HG03571 (cell line): Measurements from ENCODE around the gene LMTK3.
"Not testable (repeated sequence)": the region's sequence is repeated elsewhere in the genome, so short reads cannot be mapped to it uniquely, and the experiment has no call there.

Experiments
- ATAC-seq: cut with Tn5 transposase; IDR thresholded peaks from one replicate; pipeline ENCODE4 v1.9.1; 2021; ENCODE audit not compliant: unreplicated experiment

The LMTK3 gene

DNA sequence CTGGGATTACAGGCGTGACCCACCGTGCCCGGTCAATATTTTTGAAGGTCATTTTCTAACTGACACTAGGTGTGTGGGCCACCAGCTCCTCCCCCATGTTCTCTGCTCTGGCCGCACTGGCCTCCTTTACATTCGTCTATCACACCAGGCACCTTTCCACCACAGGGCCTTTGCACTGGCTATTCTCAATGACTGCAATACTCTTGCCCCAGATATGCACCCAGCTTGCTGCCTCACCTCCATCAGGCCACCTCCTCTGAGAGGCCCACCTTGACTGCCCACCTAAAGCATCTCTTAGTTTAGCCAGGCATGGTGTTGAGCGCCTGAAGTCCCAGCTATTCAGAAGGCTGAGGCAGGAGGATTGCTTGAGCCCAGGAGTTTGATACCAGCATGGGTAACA, 30.2 kb upstream of the LMTK3 start:
- ATAC-seq = no peak

DNA sequence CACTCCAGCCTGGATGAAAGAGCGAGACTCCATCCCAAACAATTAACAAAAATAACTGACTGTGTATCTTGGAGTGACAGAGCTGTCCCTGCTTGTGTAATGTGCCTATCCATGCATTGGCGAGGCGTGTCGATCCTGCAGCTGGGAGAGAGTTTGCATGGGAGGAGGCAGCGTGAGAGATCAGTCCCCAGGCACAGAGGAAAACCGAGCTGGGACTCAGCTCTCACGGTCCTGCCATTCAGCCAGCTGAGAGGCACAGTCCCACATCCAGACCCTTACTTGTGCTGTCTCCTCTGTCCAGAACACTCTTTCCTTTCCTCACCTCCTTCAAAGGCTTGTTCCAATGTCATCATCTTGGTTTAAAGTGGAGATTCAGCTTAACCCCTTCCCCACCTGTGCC, 28.5 kb upstream of the LMTK3 start:
- ATAC-seq = no peak

DNA sequence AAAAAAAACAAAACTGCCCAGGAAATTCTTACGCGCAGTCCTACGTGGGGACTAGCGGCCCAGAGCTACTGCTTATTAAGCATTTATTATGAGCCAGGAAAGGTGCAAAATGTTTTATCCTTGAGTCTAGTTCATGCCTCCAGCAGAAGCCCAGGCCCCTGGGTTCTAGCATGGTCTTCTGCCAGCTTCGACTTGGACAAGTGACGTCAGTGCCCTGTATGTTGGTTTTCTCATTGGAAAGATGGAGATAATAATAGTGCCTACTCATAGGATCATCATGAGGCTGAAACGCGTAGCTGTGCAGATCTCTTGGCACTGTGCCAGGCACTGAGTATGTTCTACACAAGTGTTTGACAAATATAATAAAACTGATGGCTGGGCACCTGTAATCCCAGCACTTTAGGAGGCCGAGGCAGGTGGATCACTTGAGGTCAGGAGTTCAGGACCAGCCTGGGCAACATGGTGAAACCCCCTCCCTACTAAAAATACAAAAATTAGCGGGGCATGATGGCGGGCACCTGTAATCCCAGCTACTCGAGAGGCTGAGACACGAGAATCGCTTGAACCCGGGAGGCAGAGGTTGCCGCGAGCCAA, 28.0 kb upstream of the LMTK3 start:
- no peak for ATAC-seq

DNA sequence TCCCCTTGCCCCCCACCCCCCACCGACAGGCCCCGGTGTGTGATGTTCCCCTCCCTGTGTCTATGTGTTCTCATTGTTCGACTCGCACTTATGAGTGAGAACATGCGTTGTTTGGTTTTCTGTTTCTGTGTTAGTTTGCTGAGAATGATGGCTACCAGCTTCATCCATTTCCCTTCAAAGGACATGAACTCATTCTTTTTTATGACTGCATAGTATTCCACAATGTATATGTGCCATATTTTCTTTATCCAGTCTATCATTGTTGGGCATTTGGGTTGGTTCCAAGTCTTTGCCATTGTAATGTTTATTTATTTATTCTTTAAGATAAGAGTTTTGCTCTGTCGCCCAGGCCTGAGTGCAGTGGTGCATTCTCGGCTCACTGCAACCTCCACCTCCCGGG, 26.4 kb upstream of the LMTK3 start:
- ATAC-seq = not testable (repeated sequence)

DNA sequence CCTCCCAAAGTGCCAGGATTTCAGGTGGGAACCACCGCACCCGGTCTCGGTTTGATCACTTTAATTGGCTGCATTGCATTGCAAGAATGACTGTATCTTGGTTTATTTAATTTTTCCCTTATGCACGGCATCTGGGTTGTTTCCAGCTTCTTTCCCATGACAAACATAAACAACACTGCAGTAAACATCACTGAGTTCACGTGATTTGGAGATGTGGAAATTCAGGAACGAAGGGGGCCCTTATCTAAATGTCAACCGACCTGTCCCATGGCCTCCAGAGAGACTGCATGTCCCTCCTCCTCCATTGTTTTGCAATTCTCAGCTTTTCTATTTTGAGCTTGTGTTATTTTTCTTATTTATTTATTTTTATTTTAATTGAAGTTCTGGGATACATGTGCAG, 25.9 kb upstream of the LMTK3 start:
- no peak for ATAC-seq

DNA sequence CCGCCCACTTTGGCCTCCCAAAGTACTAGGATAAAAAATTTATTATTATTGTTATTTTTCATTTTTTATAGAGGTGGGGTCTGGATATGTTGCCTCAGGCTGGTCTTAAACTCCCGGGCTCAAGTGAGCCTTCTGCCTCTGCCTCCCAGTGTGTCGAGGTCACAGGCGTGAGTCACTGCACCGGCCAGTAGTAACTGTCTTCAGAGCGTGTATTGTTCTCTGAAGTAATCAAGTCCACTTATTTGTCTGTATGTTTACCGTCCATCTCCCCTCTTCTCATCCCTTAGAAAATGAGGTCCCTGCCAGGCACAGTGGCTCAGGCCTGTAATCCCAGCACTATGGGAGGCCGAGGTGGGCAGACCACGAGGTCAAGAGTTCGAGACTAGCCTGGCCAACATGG, 22.1 kb upstream of the LMTK3 start:
- ATAC-seq = no peak

DNA sequence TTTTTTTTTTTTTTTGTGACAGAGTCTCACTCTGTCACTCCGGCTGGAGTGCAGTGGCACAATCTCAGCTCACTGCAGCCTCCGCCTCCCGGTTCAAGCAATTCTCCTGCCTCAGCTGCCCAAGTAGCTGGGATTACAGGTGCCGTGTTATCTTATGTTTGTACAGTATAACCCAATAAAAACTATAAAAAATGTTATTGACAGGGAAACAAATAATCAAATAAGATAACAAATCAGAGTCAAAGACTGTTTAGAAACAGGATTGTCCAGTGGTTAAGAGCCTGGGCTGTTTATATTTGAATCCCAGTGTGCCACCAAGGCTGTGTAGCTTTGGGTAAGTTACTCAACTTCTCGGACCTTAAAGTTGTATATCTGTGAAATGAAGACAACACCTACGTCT, 19.1 kb upstream of the LMTK3 start:
- no peak for ATAC-seq

DNA sequence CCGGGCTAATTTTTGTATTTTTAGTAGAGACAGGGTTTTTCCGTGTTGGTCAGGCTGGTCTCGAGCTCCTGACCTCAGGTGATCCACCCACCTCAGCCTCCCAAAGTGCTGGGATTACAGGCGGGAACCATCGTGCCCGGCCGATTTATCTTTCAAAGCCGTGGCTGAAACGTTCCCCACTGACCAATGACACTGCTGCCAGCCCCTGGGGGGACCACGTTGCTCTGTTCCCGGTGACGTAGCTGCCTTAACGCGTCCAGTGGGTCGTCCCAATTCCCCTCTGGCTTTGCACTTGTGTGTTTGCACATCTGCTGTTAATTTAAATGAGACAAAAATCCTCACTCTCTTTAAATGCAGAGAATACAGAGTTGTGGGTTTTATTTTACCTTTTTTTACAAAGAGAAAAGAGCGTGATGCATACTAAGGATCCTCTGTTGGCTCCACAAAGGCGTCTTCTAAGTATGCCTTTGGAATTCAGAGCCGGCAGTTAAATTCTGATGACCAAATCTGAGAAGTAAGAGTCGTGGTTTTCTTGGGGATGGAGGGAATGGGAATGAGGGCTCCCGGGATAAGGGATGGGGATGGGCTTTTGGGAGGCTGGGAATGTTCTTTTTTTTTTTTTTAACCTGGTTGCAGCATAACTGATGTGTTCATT, 18.6 kb upstream of the LMTK3 start:
- ATAC-seq = no peak

DNA sequence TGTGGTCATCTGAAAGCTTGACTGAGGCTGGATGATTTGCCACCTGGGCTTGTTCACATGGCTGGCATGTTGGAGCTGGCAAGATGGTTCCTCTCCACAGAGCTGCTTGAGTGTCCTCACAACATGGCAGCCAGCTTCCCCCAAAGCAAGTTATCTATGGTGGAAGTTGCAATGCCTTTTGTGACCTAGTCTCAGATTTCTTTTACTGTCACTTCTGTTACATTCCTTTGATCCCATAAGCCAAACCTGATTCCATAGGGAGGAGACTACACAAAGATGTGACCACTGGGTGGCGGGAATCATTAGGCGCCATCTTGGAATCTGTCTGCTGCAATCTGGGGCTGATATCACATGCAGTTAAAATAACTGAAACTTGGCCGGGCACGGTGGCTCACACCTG, 17.5 kb upstream of the LMTK3 start:
- ATAC-seq = no peak

DNA sequence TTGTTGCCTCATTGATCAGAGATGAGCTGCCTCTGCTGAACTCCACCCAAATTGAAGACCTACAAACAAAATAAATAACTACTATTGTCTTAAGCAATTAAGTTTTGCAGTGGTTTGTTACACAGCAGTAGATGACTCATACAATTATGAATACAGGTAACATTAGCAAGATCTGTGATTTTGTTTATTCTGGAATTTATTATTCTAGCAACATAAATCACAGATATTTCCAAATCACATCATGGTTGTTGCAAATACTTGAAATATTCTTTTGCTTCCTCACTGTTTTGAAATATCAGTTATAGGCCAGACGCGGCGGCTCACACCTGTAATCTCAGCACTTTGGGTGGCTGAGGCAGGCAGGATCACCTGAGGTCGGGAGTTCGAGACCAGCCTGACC, 13.1 kb upstream of the LMTK3 start:
- no peak for ATAC-seq

DNA sequence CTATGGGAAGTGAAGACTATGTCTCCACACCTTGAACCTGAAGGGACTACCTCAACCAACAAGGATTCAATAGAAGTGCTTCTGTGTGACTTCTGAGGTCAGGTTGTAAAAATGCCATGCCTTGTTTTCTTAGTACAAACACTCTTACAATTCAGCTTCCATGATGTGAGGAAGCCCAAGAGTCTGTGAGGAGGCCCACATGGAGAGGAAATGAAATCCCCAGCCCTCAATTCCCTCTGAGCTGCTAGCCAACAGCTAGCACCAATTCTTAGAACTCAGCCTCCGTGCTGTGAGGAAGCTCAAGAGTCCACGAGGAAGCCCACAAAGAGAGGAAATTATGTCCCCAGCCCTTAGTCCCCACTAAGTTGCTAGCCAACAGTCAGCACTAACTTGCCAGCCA, 12.6 kb upstream of the LMTK3 start:
- no peak for ATAC-seq

DNA sequence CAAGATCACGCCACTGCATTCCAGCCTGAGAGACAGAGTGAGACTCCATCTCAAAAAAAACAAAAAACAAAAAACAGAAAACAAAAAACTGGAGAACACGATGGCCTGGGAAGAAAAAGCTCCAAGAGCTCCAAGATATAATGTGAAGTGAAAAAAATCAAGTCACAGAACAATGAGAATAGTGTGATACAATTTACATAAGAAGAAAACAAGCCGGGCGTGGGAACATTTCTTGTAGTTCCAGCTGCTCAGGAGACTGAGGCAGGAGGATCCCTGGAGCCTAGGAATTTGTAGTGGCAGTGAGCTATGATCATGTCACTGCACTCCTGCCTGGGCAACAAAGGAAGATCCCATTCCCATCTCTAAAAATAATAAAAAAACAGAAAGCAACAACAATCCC, 8.5 kb upstream of the LMTK3 start:
- no peak for ATAC-seq

DNA sequence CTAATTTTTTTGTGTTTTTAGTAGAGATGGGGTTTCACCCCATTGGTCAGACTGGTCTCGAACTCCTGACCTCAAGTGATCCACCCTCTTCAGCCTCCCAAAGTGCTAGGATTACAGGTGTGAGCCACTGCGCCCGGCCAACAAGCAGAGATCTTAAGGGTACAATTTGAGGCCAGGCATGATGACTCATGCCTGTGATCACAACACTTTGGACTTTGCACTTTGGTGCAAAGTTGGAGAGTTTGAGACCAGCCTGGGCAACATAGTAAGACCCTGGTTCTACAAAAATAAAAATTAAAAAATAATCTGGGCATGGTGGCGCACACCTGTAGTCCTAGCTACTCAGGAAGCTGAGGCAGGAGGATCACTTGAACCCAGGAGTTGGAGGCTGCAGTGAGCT, 7.8 kb upstream of the LMTK3 start:
- ATAC-seq = not testable (repeated sequence)

DNA sequence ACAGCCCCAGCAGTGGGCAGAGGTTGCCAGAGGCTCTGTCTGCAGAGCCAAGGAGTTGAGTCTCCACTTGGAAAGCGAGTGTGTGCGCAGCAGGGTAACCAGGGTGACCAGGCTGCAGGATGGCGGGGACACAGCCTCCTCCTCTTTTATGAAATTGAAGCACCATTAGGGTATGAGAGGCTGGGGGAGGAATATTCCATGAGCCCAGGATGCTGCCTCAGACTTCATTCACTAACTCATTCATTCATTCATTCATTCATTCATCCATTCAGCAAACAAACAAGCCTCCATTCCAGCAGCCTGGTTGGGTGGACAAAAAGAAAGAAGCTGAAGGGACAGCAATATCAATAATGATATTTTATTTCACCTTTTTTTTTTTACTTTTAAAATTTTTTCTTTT, 6.6 kb upstream of the LMTK3 start:
- no peak for ATAC-seq

DNA sequence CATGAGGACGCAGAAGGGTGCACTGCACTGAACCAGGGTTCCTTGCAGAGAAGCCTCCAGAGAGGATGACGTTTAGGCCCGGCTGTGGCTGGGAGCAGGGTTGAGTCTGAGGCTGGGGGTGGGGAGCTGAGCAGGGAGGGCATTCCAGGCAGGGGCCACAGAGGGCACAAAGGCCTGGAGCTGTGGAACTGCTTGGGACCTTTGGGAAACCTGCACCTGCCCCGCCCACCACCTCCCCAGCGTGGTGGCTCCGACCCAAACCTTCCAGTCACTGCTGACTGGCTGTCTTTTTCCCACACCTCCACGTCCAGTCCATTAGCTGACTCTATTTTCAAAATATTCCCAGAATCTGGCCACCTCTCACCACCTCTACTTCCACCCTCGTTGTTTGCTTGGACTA, 4.9 kb upstream of the LMTK3 start:
- no peak for ATAC-seq

DNA sequence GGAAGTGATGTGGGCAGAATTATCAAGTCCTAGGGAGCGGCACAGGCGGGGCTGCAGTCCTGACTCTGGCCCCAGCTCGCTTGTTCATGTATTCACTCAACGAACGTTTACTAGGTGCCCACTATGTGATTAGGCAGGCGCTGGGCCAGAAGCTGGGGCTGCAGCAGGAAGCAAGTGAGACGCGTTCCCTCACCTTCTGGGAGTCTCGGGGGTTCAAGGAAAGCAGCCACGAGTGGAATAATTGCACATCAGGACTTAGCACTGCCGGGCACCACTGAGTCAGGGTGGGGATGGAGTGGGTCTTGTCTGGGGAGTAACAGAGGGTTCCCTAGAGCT, 2.5 kb upstream of the LMTK3 start:
- ATAC-seq = no peak

DNA sequence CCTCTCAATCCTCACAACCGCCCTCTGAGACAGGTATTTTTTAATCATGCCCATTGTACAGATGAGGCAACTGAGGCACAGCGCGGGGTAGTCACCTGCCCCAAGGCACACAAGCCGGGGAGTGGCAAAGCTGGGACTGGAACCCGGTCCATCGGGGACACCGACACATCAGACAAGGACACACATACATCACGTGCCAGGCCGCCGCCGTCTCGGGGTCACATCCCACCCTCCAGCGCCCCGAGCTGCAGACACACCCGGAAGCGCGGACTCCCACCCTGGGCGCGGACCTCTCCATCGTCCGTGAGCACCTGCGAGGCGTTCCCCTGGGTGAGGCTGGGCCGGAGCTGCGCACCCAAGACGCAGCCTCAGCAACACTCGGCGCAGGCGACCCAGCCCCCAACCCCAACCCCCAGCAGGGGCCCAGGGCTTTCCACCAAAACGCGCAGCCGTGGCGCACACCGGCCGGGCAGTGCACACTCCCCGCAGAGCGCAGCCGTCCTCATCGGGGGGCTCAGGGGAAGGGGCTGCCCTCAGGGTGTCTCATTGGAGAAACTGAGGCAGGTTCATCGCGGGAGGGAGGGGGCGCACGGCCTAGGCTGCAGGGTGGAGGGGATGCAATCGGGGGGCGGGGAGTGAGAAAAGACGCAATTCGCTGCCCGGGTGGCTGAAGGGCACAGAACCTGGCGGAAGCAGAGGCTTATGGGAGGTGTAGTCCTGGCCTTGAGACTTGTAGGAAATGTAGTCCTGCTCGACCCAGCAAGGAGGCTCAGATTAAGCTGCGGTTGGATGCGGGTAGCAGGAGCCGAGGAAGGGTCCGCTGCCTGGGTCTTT, 1.9 kb upstream of the LMTK3 start:
- ATAC-seq = no peak

DNA sequence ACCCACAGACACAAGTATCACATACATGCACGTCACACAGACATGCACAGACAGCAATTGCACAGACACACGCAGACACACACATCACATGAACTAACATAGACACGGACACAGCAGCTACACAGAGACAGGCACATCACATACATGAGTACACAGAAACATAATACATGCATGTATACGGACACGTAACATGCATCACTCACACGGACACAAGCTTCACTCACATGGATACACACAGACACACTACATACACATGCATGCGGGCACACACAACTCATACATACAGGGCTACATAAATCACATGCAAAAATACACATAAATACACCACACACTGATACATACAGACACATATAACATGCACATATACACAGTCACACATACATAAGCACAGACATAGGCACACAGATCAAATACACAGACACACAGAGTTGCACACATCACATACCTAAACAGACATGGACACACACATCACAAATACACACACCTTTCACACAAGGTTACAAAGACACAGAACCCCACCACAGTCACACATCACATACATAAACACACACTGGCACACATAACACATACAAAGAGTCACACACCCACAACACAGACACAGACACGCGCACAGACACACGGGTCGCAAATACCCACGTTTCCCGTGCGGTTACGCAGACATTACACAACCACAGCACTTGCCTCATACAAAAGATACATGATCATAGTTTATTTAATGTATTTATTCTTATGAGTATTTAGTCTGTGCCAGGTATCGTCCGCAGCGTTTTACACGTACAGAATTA, 1.1 kb upstream of the LMTK3 start:
- ATAC-seq = no peak

DNA sequence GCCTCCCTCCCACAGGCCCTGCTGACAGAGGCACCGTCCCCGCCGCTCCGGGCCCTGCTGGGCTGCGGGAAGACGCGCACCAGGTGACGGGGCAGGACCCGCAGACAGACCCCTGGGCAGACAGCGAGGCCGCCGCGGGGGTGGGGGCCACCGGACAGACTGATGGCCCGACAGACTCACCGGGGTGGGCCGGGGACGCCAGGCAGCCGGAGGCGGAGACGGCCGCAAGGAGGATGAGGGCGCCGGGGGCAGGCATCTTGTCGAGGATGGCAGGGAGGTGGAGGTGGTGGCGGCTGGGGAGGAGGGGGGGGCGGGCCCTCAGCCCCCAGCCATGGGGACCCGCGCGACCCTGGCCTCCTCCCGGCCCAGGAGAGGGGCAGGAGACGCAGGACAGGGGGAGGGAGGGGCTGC, 309 bp downstream of the LMTK3 start:
- ATAC-seq = no peak

DNA sequence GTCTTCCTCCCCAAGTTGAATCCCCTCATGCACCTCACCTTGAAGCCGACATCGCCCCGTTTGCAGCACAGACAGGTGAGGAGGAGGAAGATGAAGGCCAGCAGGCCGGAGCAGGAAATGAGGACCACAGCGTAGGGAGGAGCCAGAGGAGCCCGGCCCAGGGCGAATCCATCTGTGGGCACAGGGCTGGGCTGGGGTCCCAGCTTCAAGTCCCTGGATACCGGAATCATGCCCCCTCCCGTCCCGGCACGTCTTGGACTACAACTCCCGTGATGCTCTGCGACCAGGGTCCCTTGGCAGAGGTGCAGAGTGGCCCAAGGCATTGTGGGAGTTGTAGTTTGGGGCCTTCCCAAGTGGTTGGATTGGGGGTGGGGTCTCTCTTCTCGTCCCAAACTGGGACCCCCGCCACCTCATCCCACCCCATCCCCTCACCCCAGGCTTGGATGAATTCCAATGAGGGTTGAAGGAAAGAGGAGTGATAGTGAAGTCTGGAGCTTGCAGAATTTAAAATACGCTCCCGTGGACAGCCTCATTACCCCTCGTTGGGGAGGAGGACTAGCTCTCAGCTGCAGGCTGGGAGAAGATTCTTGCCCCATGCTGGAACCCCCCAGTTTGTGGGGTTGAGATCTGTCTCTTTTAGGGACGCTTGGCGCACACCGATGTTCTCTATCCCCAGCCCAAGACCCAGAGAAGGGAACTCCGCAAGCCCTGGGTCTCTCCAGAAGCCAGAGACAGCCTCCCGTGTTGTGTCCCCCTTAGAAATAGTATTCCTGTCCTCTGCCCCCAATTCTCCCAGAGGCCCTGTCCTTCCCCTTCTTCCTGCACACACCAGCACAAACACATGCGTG, 990 bp downstream of the LMTK3 start:
- ATAC-seq = no peak
